ENCODE measurements around the gene PTPN14.
A peak's percentile ranks its signal among the peaks of the same experiment; 100 is the strongest.
"Not testable (repeated sequence)": the region's sequence is repeated elsewhere in the genome, so short reads cannot be mapped to it uniquely, and the experiment has no call there.

Gene PTPN14

GRCh38 chr1:214551436-214552173, at the start of gene PTPN14:
Gene PTPN14 (minus strand): TSS chr1:214551602. CDS start chr1:214464803, 86,799 bp downstream.
- H3K27me3 Mint-ChIP-seq = peaks cover 60% of the 10 kb centered on the region
- H3K4me1 Mint-ChIP-seq (ENCODE audit: low read depth) = peaks cover 4% of the 10 kb centered on the region
- peak within 1 kb of the TSS; percentile 80 for H3K4me3 Mint-ChIP-seq
- H3K9me3 Mint-ChIP-seq = no peaks in the 10 kb centered on the region
- H3K36me3 Mint-ChIP-seq (ENCODE audit: low read depth) = no peaks in the 10 kb centered on the region
- H3K27ac Mint-ChIP-seq = no peak within 1 kb of the TSS

- no peaks in the 10 kb centered on the region for H3K36me3 Mint-ChIP-seq (ENCODE audit: low read depth)
- peaks cover 5% of the 10 kb centered on the region for H3K27me3 Mint-ChIP-seq
- H3K4me1 Mint-ChIP-seq (ENCODE audit: low read depth) = no peaks in the 10 kb centered on the region
- no peak overlapping the region for H3K4me3 Mint-ChIP-seq
- H3K27ac Mint-ChIP-seq = no peak overlapping the region
- no peaks in the 10 kb centered on the region for H3K9me3 Mint-ChIP-seq
These were observed 41.8 kb upstream of the PTPN14 start for GRCh38 chr1:214593158-214593557.

- not testable (repeated sequence) for H3K36me3 Mint-ChIP-seq (ENCODE audit: low read depth); H3K4me1 Mint-ChIP-seq (ENCODE audit: low read depth); H3K27me3 Mint-ChIP-seq; H3K27ac Mint-ChIP-seq; H3K9me3 Mint-ChIP-seq; H3K4me3 Mint-ChIP-seq
These were observed 40.5 kb upstream of the PTPN14 start for GRCh38 chr1:214591918-214592317.

- Mint-ChIP-seq H3K27ac (no peak overlapping the region), H3K36me3 (ENCODE audit: low read depth) (no peaks in the 10 kb centered on the region), H3K9me3 (no peaks in the 10 kb centered on the region), H3K27me3 (peaks cover 12% of the 10 kb centered on the region), H3K4me1 (ENCODE audit: low read depth) (no peaks in the 10 kb centered on the region), H3K4me3 (no peak overlapping the region)
These were observed 39.3 kb upstream of the PTPN14 start for GRCh38 chr1:214590696-214591095.

- Mint-ChIP-seq H3K27me3 (peaks cover 13% of the 10 kb centered on the region), H3K4me3 (no peak overlapping the region), H3K4me1 (ENCODE audit: low read depth) (peaks cover 3% of the 10 kb centered on the region), H3K9me3 (no peaks in the 10 kb centered on the region), H3K27ac (no peak overlapping the region), H3K36me3 (ENCODE audit: low read depth) (no peaks in the 10 kb centered on the region)
These were observed 37.7 kb upstream of the PTPN14 start for GRCh38 chr1:214588963-214589597.

GRCh38 chr1:214587165-214587564, 35.8 kb upstream of the PTPN14 start:
- H3K4me3 Mint-ChIP-seq = no peak overlapping the region
- H3K27ac Mint-ChIP-seq = no peak overlapping the region
- peaks cover 3% of the 10 kb centered on the region for H3K4me1 Mint-ChIP-seq (ENCODE audit: low read depth)

GRCh38 chr1:214586621-214587020, 35.2 kb upstream of the PTPN14 start:
- H3K9me3 Mint-ChIP-seq = no peaks in the 10 kb centered on the region
- no peak overlapping the region for H3K4me3 Mint-ChIP-seq
- no peaks in the 10 kb centered on the region for H3K36me3 Mint-ChIP-seq (ENCODE audit: low read depth)
- peaks cover 17% of the 10 kb centered on the region for H3K27me3 Mint-ChIP-seq
- no peak overlapping the region for H3K27ac Mint-ChIP-seq
- H3K4me1 Mint-ChIP-seq (ENCODE audit: low read depth) = peaks cover 3% of the 10 kb centered on the region

More at GRCh38 chr1:214587165-214587564, 35.8 kb upstream of the PTPN14 start:
- no peaks in the 10 kb centered on the region for H3K9me3 Mint-ChIP-seq
- H3K36me3 Mint-ChIP-seq (ENCODE audit: low read depth) = no peaks in the 10 kb centered on the region
- H3K27me3 Mint-ChIP-seq = peaks cover 17% of the 10 kb centered on the region

GRCh38 chr1:214584805-214585766, 33.7 kb upstream of the PTPN14 start:
- peaks cover 3% of the 10 kb centered on the region for H3K4me1 Mint-ChIP-seq (ENCODE audit: low read depth)
- H3K27ac Mint-ChIP-seq = no peak overlapping the region
- no peaks in the 10 kb centered on the region for H3K36me3 Mint-ChIP-seq (ENCODE audit: low read depth)
- H3K27me3 Mint-ChIP-seq = peaks cover 12% of the 10 kb centered on the region
- no peaks in the 10 kb centered on the region for H3K9me3 Mint-ChIP-seq
- H3K4me3 Mint-ChIP-seq = no peak overlapping the region

GRCh38 chr1:214583824-214584554, 32.6 kb upstream of the PTPN14 start:
- peaks cover 11% of the 10 kb centered on the region for H3K27me3 Mint-ChIP-seq
- no peaks in the 10 kb centered on the region for H3K36me3 Mint-ChIP-seq (ENCODE audit: low read depth)
- peaks cover 3% of the 10 kb centered on the region for H3K4me1 Mint-ChIP-seq (ENCODE audit: low read depth)
- no peaks in the 10 kb centered on the region for H3K9me3 Mint-ChIP-seq
- no peak overlapping the region for H3K27ac Mint-ChIP-seq
- no peak overlapping the region for H3K4me3 Mint-ChIP-seq

- Mint-ChIP-seq H3K9me3 (no peaks in the 10 kb centered on the region), H3K27ac (no peak overlapping the region), H3K4me1 (ENCODE audit: low read depth) (peaks cover 3% of the 10 kb centered on the region), H3K36me3 (ENCODE audit: low read depth) (no peaks in the 10 kb centered on the region), H3K4me3 (no peak overlapping the region), H3K27me3 (peaks cover 11% of the 10 kb centered on the region)
These were observed 31.7 kb upstream of the PTPN14 start for GRCh38 chr1:214583113-214583512.

- H3K36me3 Mint-ChIP-seq (ENCODE audit: low read depth) = no peaks in the 10 kb centered on the region
- no peak overlapping the region for H3K4me3 Mint-ChIP-seq
- peaks cover 11% of the 10 kb centered on the region for H3K27me3 Mint-ChIP-seq
- H3K4me1 Mint-ChIP-seq (ENCODE audit: low read depth) = peaks cover 3% of the 10 kb centered on the region
- H3K27ac Mint-ChIP-seq = no peak overlapping the region
- H3K9me3 Mint-ChIP-seq = no peaks in the 10 kb centered on the region
These were observed 31.0 kb upstream of the PTPN14 start for GRCh38 chr1:214582289-214582891.

GRCh38 chr1:214581785-214582184, 30.4 kb upstream of the PTPN14 start:
- Mint-ChIP-seq H3K27me3 (peaks cover 9% of the 10 kb centered on the region), H3K4me1 (ENCODE audit: low read depth) (peaks cover 3% of the 10 kb centered on the region), H3K4me3 (no peak overlapping the region), H3K27ac (no peak overlapping the region), H3K36me3 (ENCODE audit: low read depth) (peaks cover 1% of the 10 kb centered on the region), H3K9me3 (peaks cover under 1% of the 10 kb centered on the region)

- H3K4me1 Mint-ChIP-seq (ENCODE audit: low read depth) = no peaks in the 10 kb centered on the region
- H3K9me3 Mint-ChIP-seq = peaks cover 17% of the 10 kb centered on the region
- H3K36me3 Mint-ChIP-seq (ENCODE audit: low read depth) = peaks cover 12% of the 10 kb centered on the region
- H3K27me3 Mint-ChIP-seq = peaks cover 5% of the 10 kb centered on the region
- no peak overlapping the region for H3K4me3 Mint-ChIP-seq
- no peak overlapping the region for H3K27ac Mint-ChIP-seq
These were observed 27.8 kb upstream of the PTPN14 start for GRCh38 chr1:214579183-214579582.

- H3K4me3 Mint-ChIP-seq = not testable (repeated sequence)
- H3K9me3 Mint-ChIP-seq = peaks cover 17% of the 10 kb centered on the region
These were observed 24.7 kb upstream of the PTPN14 start for GRCh38 chr1:214576120-214576519.

More at GRCh38 chr1:214576120-214576519, 24.7 kb upstream of the PTPN14 start:
- peaks cover 12% of the 10 kb centered on the region for H3K36me3 Mint-ChIP-seq (ENCODE audit: low read depth)
- not testable (repeated sequence) for H3K4me1 Mint-ChIP-seq (ENCODE audit: low read depth); H3K27ac Mint-ChIP-seq; H3K27me3 Mint-ChIP-seq
